HG03378 (cell line): ENCODE results near the gene OPRL1.

Source experiments
- ATAC-seq: cut with Tn5 transposase; IDR thresholded peaks from one replicate; pipeline ENCODE4 v1.9.1; 2021; ENCODE audit warnings: mild to moderate bottlenecking, moderate library complexity; ENCODE audit not compliant: unreplicated experiment

Gene OPRL1

GRCh38 chr20:64139199-64140060, 59.5 kb downstream of the OPRL1 start:
- ATAC-seq, result no peak

GRCh38 chr20:64140061-64140931, 60.4 kb downstream of the OPRL1 start:
- no peak for ATAC-seq

- ATAC-seq, result no peak
Measured at GRCh38 chr20:64140956-64141355, 61.1 kb downstream of the OPRL1 start.

- no peak for ATAC-seq
Measured at GRCh38 chr20:64142590-64142989, 62.7 kb downstream of the OPRL1 start.

GRCh38 chr20:64143018-64143801, 63.3 kb downstream of the OPRL1 start:
- ATAC-seq, result no peak

- no peak for ATAC-seq
Measured at GRCh38 chr20:64144144-64144912, 64.4 kb downstream of the OPRL1 start.

- no peak for ATAC-seq
Measured at GRCh38 chr20:64145458-64146300, 65.8 kb downstream of the OPRL1 start.

GRCh38 chr20:64146301-64146935, 66.5 kb downstream of the OPRL1 start:
- no peak for ATAC-seq

GRCh38 chr20:64146936-64147477, 67.1 kb downstream of the OPRL1 start:
- ATAC-seq, result no peak

GRCh38 chr20:64148581-64148980, 68.7 kb downstream of the OPRL1 start:
- ATAC-seq, result no peak

GRCh38 chr20:64149141-64149540, 69.3 kb downstream of the OPRL1 start:
- ATAC-seq, result no peak

- no peak for ATAC-seq
Measured at GRCh38 chr20:64149809-64150560, 70.1 kb downstream of the OPRL1 start.
